ENCODE data around the gene PLCB2. TPM values are rescaled to one million over a fixed set of nuclear protein-coding genes. Genes with fewer than 3 reads are reported as not detected.

Gene PLCB2
- total and polyA plus RNA-seq, 2 experiments from 2014 or later: 9.5 to 13.8 TPM

- H4K20me1 ChIP-seq (replicated peaks; ENCODE audit: insufficient read depth): no peaks in the 10 kb centered on the region
- H2AFZ ChIP-seq: peak overlapping the region; percentile 98
- peaks cover 12% of the 10 kb centered on the region; the same call in 1 of the 2 replicates for H3F3A ChIP-seq (replicated peaks; ENCODE audit: low read depth)
- ATAC-seq (no peak), DNase-seq (ENCODE audit: low spot score) (no peak)
- H3K27ac ChIP-seq (ENCODE audit: low read depth): no peak overlapping the region
- peaks cover 8% of the 10 kb centered on the region; the same call in 1 of the 2 replicates for H3K27me3 ChIP-seq (ENCODE audit: insufficient read depth)
- TF ChIP-seq ZNF331 (CRISPR knock-in tag; IDR thresholded peaks at IDR 0.05; ENCODE audit: low read depth) (no peak), ZNF114 (CRISPR knock-in tag; IDR thresholded peaks at IDR 0.05) (no peak), JUNB (IDR thresholded peaks at IDR 0.05; ENCODE audit: unreplicated experiment) (no peak), ZNF462 (CRISPR knock-in tag; IDR thresholded peaks at IDR 0.05) (no peak), NANOG (IDR thresholded peaks at IDR 0.05; ENCODE audit: borderline replicate concordance) (no peak), STAT1 (IDR thresholded peaks at IDR 0.05; ENCODE audit: unreplicated experiment) (no peak), CTCF (conservative IDR thresholded peaks at IDR 0.05; ENCODE audit: low read depth in 2 of 2) (no peak), EZH2 (IDR thresholded peaks at IDR 0.05; ENCODE audit: low read depth, unreplicated experiment) (no peak)
- TF ChIP-seq, protein P1, sequence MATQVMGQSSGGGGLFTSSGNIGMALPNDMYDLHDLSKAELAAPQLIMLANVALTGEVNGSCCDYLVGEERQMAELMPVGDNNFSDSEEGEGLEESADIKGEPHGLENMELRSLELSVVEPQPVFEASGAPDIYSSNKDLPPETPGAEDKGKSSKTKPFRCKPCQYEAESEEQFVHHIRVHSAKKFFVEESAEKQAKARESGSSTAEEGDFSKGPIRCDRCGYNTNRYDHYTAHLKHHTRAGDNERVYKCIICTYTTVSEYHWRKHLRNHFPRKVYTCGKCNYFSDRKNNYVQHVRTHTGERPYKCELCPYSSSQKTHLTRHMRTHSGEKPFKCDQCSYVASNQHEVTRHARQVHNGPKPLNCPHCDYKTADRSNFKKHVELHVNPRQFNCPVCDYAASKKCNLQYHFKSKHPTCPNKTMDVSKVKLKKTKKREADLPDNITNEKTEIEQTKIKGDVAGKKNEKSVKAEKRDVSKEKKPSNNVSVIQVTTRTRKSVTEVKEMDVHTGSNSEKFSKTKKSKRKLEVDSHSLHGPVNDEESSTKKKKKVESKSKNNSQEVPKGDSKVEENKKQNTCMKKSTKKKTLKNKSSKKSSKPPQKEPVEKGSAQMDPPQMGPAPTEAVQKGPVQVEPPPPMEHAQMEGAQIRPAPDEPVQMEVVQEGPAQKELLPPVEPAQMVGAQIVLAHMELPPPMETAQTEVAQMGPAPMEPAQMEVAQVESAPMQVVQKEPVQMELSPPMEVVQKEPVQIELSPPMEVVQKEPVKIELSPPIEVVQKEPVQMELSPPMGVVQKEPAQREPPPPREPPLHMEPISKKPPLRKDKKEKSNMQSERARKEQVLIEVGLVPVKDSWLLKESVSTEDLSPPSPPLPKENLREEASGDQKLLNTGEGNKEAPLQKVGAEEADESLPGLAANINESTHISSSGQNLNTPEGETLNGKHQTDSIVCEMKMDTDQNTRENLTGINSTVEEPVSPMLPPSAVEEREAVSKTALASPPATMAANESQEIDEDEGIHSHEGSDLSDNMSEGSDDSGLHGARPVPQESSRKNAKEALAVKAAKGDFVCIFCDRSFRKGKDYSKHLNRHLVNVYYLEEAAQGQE (IDR thresholded peaks at IDR 0.05; ENCODE audit: unreplicated experiment): no peak
- TF ChIP-seq, protein P2, sequence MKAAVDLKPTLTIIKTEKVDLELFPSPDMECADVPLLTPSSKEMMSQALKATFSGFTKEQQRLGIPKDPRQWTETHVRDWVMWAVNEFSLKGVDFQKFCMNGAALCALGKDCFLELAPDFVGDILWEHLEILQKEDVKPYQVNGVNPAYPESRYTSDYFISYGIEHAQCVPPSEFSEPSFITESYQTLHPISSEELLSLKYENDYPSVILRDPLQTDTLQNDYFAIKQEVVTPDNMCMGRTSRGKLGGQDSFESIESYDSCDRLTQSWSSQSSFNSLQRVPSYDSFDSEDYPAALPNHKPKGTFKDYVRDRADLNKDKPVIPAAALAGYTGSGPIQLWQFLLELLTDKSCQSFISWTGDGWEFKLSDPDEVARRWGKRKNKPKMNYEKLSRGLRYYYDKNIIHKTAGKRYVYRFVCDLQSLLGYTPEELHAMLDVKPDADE (IDR thresholded peaks at IDR 0.05): no peak
- H3K79me2 ChIP-seq (replicated peaks; ENCODE audit: insufficient read depth): no peaks in the 10 kb centered on the region
- H3K36me3 ChIP-seq (ENCODE audit: insufficient read depth): no peaks in the 10 kb centered on the region
- peaks cover 23% of the 10 kb centered on the region for H3K4me1 Mint-ChIP-seq
- H3K9me3 Mint-ChIP-seq: no peaks in the 10 kb centered on the region
- no peaks in the 10 kb centered on the region for H3K9me2 ChIP-seq (ENCODE audit: insufficient read depth)
- peaks cover 14% of the 10 kb centered on the region for H3K4me1 ChIP-seq (ENCODE audit: insufficient read depth)
- H3K36me3 Mint-ChIP-seq (ENCODE audit: low read depth): no peaks in the 10 kb centered on the region; the same call in 2 of the 3 replicates
- peak overlapping the region; percentile 68 for H3K4me3 Mint-ChIP-seq
- H3K27me3 Mint-ChIP-seq (ENCODE audit: insufficient read depth, low read depth, poor library complexity): peaks cover 17% of the 10 kb centered on the region
- peak overlapping the region; percentile 78 for H3K4me2 ChIP-seq
- peak overlapping the region; percentile 71 for H3K27ac Mint-ChIP-seq
- peak overlapping the region; percentile 51 for H3K4me3 ChIP-seq
These were observed 68.4 kb downstream of the PLCB2 start for GRCh38 chr15:40239404-40239692.

Measured in GM23338 (cell line).